Right ventricle myocardium inferior (tissue), 1 donor: ENCODE data around the gene DAAM1. TPM values are rescaled to one million over a fixed set of nuclear protein-coding genes. Genes with fewer than 3 reads are reported as not detected.
A peak's percentile ranks its signal among the peaks of the same experiment; 100 is the strongest.

Experiments
- ATAC-seq: fragments of 200-7000 bp; cut with Tn5 transposase; one replicate; pipeline ENCODE4 v1.9.1; 2020; ENCODE audit warnings: mild to moderate bottlenecking, moderate library complexity
- DNase-seq: peaks from one replicate; pipeline ENCODE4 v3.0.0; 2021; ENCODE audit errors: missing footprints
- intact Hi-C: fragments of 100-400 bp; cut with DNase I; formaldehyde crosslinking; loops from one replicate; pipeline ENCODE4 v1.11.0; 2022
- total RNA-seq: library from RNA; stranded (reverse); fragmentation: NEBNext Ultra II Directional; extraction: Animal tissue kit (Norgen Biotek cat#: 25700); gene quantifications from one replicate; pipeline ENCODE4 v1.2.1, GENCODE V29; 2021
- donor health status: DM: no; HTN: yes; CAD: no; lungs with severe emphysema.

DAAM1 gene
- total RNA-seq, 1 donor from 2014 or later = 120 TPM

DNA sequence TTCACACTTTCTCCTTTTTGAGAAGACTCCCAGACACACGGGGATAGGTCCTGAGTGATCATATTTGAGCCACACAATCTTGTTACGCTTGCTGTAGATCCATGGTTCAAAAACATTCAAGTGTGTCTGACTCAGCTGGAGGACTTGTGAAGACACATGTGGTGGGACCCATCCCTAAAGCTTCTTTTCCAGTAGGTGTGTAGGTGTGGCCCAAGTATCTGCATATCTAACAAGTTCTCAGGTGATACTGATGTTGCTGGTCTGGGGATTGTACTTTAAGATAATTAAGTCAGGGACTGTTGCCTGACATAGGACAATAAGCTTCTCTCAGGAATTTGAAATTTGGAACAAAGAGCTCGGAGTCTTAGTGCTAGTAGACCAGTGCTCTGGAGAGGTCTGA, 4.1 kb upstream of the DAAM1 start:
- intact Hi-C loops = loop anchor here (5.0 kb wide), 1 partner anchor 42 kb away; no protein-coding TSS in a partner anchor
- ATAC-seq = no peak
- no peak for DNase-seq

GRCh38 chr14:59185676-59186075, 2.8 kb upstream of the DAAM1 start:
- ATAC-seq (no peak), DNase-seq (no peak)
- intact Hi-C loops = loop anchor here (5.0 kb wide), 3 partner anchors 53 to 242 kb away; no protein-coding TSS in a partner anchor

DNA sequence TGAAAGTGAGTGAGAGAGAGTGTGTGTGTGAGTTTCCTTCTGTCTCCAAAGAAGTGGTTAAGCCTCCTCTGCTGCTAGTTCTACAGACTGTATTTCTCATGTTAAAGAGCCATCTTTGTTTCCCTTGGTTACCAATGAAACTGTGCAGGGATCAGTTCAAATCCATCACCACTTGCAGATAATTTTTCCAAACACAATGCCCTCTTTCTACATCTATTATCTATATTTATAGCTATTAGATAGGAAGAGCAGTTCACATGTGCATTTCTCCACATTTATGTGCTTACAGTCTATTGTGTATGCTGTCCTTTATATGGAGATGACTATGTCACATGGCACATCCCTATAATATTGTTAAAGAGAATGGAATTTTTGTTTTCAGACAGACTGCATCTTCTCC, 2.2 kb upstream of the DAAM1 start:
- intact Hi-C loops = loop anchor here (5.0 kb wide), 3 partner anchors 54 to 241 kb away; no protein-coding TSS in a partner anchor
- no peak for DNase-seq

DNA sequence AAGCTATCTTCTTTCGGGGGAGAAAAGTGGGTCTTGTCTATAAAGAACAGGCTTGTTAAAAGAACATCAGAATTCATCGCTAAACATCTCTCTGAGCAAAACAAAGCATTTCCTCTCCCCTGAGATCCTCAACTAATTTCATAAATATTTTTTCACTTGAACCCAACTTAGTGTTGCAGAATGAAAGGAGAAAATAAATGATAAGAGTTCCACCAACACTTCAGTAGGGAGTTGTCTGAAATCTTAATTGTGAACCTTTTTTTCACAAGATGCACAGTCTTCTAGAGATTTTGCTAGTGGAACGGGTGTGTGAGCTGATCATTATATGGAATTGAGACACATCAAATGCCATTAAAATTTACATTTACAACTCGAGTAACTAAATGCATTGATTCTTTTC, 1.3 kb upstream of the DAAM1 start:
- ATAC-seq = no peak
- DNase-seq = no peak
- intact Hi-C loops = loop anchor here (5.0 kb wide), 3 partner anchors 55 to 240 kb away; no protein-coding TSS in a partner anchor

More for the DNA sequence above, 2.2 kb upstream of the DAAM1 start:
- no peak for ATAC-seq

GRCh38 chr14:59187802-59188460, 536 bp upstream of the DAAM1 start:
- DNase-seq (peak; percentile 74), ATAC-seq (no peak)
- intact Hi-C loops = loop anchor here (1.0 to 5.0 kb wide), 7 partner anchors 56 to 253 kb away; no protein-coding TSS in a partner anchor

- ATAC-seq (peak; percentile 10), DNase-seq (peak; percentile 76)
- intact Hi-C loops = loop anchor here (2.0 to 5.0 kb wide), 6 partner anchors 57 to 252 kb away; no protein-coding TSS in a partner anchor
Measured at GRCh38 chr14:59189091-59189785, 771 bp downstream of the DAAM1 start.

DNA sequence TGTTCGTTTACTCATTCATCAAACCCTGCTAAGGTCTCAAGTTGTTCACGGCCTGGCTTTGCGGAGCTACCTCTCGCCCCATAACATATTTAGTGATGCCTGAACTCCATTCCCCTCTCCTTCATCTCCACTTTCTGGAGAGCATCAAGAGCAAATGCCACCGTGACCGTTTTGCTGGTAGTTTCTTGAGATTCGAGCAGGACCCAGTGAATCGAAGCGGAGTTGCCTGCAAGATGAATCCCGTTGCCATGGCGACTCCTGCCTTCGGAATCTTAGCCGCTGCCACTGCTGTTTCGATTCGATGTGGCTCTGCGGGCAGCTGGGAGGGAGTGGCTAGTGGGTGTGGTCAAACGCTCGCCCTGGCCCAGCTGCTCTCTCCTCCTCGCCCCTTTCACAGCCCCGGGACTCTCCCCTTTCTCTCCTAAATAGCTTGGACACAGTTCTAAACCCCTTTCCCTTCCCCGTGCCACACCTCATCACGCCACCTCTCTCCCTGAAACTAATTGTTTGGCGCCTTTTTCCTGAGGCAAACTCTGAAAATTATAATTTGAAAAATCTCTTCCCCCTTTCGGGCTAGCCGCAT, 1.4 kb downstream of the DAAM1 start:
- peak; percentile 45 for ATAC-seq
- intact Hi-C loops = loop anchor here (2.0 to 5.0 kb wide), 6 partner anchors 58 to 251 kb away; no protein-coding TSS in a partner anchor

DNA sequence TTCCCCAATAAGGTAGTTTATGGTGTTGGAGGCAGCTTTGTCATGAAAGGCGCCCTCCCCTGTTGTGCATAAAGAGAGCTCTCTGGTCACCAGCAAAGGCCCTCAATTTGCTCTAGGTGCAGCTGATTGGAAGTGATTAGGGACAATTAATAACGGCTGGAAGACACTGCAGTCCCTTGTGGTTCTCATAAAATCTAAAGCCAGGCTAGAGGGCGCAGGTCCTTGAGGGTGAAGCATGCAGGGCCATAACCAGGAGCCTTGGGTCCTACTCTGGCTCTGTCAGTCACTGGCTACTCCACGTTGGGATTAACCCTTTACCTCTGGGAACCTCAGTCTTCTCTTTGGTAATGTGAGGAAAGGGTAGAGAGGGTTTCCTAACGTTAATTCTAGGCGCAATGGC, 1.9 kb downstream of the DAAM1 start:
- intact Hi-C loops = no loop called here
- ATAC-seq (no peak), DNase-seq (no peak)

More for the DNA sequence above, 1.4 kb downstream of the DAAM1 start:
- peak; percentile 93 for DNase-seq

DNA sequence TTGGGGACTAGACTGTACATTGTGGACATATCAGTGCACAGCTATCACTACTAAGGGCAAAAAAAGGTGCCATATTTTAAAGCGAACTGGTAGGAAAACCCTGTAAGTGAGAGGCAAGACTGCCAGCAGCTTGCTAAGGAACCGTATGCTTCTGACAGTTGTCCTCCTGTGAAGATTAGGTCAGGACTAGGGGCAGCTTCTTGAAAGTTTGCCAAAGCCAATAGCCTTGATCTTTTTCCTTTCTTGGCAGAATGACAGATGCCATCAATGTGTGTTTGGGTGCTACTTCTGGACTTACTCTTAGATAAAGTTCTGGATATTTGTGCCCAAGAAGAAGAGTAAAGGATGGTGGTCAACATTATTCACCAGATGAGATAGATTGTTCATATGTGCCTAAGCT, 7.4 kb downstream of the DAAM1 start:
- DNase-seq (no peak), ATAC-seq (no peak)
- intact Hi-C loops = no loop called here

DNA sequence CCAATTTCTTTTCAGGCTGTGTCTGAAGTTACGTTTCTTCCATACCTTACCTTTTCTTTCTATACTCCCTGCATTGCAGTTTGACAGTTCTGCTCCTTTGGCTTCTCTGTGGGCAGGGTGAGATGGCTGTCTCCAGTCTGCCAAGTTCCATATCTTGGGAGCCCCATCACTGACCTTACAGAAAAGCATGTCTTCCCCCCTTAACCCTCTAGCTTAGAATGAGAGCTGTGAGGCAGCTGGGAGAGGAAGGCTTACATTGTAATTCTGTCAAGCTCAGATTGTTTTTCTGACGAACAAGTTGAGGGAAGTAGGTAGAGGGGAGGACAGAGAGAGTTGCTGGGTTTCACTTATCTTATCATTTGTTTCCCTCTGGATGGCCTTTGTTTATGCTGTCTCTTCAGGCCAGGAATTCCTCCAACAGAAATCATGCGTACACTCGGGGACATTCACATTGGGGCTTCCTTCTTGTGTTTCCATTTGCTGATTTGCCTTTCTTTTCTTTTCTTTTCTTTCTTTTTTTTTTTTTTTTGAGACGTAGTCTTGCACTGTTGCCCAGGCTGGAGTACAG, 9.3 kb downstream of the DAAM1 start:
- DNase-seq = no peak
- intact Hi-C loops = no loop called here
- peak; percentile 68 for ATAC-seq

DNA sequence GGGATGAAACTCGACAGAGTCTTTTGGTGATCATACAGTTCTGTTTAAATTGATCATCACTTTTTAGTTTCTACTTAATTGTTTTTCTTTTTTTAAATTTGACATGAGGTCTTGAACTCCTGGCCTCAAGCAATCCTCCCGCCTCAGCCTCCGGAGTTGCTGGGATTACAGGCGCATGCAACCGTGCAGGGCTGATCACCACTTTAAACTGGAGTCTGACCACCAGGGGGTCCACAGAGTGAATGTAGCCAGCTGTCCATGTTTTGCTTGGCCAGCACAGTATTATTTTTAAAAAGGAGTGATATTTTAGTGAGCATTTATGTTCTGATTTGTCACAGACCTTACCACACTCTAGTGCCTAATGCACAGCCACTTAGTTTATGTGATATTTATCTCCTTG, 10.7 kb downstream of the DAAM1 start:
- intact Hi-C loops = no loop called here
- DNase-seq = no peak
- ATAC-seq = no peak

GRCh38 chr14:59199614-59200013, 11.1 kb downstream of the DAAM1 start:
- no peak for ATAC-seq
- no peak for DNase-seq
- intact Hi-C loops = no loop called here

DNA sequence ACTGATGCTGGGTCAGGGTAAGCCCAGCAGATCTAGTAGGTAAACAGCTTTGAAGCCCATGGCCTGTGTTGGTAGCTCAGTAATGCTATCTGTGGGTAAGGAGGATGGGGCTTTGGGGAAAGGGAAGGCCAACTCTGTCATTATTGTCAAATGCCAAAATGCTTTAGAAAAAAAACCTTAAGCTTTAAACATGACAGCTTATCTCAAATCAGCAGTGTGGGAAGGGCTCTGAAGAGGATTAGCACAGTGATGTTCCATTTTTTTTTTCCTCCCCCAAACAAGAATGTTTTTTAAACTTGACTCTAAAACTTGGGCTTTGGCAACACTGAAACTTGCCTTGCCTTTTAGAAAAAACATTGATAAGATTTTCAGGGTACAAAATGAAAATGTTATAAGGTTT, 11.7 kb downstream of the DAAM1 start:
- ATAC-seq = no peak
- no peak for DNase-seq
- intact Hi-C loops = no loop called here

DNA sequence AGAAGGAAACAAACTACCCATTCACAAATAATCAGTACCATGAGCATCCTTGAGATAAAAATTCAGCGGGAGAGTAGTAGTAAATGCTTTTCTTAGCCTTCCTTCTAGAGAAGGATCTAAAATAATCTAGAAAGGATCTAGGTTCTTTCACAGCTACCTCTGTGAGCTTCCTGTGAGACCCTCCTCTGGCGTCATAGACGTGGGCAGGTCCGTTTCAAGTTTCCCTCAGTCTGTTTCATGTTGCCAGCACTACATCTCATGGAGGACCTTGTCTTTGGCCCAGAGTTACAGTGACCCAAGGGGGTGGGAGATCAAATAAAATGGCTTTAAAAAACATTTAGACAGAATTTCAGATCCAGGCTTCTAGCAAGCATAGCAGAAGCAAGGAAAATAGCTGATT, 13.6 kb downstream of the DAAM1 start:
- DNase-seq = no peak
- ATAC-seq = no peak
- intact Hi-C loops = no loop called here

DNA sequence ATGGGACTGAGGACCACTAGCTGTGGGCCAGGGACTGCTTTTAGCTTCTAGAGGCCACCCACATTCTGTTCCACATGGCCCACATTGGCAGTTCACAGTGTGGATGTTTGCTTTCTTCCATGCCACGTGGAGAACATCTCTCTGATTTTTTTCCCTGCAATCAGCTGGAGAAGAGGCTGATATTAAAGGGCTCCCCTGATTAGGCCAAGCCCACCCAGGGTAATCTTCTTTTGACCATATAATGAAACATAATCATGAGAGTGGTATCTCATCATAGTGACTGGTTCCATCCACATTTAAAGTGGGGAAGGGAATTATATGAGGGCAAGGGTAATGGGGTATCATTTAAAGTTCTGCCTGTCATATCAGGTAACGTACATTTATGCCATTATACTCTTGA, 15.8 kb downstream of the DAAM1 start:
- DNase-seq (no peak), ATAC-seq (no peak)
- intact Hi-C loops = no loop called here

- intact Hi-C loops = no loop called here
- DNase-seq = no peak
Measured at GRCh38 chr14:59206892-59207291, 18.4 kb downstream of the DAAM1 start.

DNA sequence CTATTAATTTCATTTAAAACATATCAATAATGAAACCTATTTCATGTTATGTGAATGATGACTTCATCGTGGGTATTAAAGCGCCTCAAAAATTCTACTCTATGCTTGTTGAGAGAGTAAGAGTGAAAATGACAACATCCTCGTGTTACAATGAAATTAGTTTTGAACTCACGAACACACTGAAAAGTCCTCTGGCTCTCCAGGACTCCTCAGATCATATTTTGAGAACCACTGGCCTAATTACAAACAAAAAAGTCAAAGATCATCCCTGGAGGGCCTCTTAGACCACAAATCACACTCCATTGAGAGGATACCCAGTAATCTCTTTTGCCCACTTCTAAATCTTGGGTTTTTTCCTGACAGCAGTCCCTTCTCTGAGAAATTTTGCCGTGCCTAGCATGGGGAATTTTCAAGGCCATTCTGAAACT, 19.1 kb downstream of the DAAM1 start:
- intact Hi-C loops = no loop called here
- no peak for ATAC-seq
- no peak for DNase-seq

More at GRCh38 chr14:59206892-59207291, 18.4 kb downstream of the DAAM1 start:
- no peak for ATAC-seq

- intact Hi-C loops = no loop called here
Measured at GRCh38 chr14:59208224-59208814, 19.9 kb downstream of the DAAM1 start.

GRCh38 chr14:59208954-59209353, 20.5 kb downstream of the DAAM1 start:
- DNase-seq (no peak), ATAC-seq (no peak)
- intact Hi-C loops = no loop called here

More at GRCh38 chr14:59208224-59208814, 19.9 kb downstream of the DAAM1 start:
- ATAC-seq = no peak
- DNase-seq = no peak
